ENCODE results near the gene FNIP1. TPM values are rescaled to one million over a fixed set of nuclear protein-coding genes. Genes with fewer than 3 reads are reported as not detected.

The FNIP1 gene
- total RNA-seq, 2 donors from 2014 or later, result 44.1 to 49.5 TPM

DNA sequence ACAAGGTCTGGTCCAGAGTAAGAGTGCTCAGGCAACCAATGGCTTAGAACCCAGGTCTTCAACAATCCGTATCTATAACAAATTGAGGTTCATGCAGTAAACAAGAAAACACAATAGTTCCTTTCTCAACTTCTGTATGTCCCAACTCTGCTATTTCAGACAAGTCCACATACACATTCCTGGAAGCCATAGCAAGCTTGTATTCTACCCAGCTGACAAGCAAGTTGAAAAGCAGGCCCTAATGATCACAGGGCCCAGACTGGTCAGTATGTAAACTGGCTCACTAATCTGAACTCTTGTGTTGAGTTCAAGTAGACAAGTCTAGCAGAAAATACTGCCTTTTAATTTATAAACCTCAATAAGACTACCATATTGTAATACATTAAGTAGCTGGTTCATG lies 26.9 kb downstream of the FNIP1 start:
- no peaks in the 10 kb centered on the region for H3K27me3 ChIP-seq (replicated peaks; ENCODE audit: insufficient read depth)
- H3K27ac ChIP-seq, result no peak overlapping the region
- intact Hi-C loops (cut with DNase I), result no loop called here
- no peaks in the 10 kb centered on the region for H3K36me3 ChIP-seq
- H3K4me1 ChIP-seq (replicated peaks), result peaks cover 7% of the 10 kb centered on the region
- H3K4me3 ChIP-seq, result no peak overlapping the region
- no peak for DNase-seq (ENCODE audit: low spot score)
- no peaks in the 10 kb centered on the region for H3K9me3 ChIP-seq
- WGBS, result 86% methylated on average over 1 of the region's 1 CpG
- TF ChIP-seq POLR2AphosphoS5 (IDR thresholded peaks at IDR 0.05) (no peak), POLR2A (IDR thresholded peaks at IDR 0.05) (no peak)
- TF ChIP-seq, protein P1, sequence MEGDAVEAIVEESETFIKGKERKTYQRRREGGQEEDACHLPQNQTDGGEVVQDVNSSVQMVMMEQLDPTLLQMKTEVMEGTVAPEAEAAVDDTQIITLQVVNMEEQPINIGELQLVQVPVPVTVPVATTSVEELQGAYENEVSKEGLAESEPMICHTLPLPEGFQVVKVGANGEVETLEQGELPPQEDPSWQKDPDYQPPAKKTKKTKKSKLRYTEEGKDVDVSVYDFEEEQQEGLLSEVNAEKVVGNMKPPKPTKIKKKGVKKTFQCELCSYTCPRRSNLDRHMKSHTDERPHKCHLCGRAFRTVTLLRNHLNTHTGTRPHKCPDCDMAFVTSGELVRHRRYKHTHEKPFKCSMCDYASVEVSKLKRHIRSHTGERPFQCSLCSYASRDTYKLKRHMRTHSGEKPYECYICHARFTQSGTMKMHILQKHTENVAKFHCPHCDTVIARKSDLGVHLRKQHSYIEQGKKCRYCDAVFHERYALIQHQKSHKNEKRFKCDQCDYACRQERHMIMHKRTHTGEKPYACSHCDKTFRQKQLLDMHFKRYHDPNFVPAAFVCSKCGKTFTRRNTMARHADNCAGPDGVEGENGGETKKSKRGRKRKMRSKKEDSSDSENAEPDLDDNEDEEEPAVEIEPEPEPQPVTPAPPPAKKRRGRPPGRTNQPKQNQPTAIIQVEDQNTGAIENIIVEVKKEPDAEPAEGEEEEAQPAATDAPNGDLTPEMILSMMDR (IDR thresholded peaks at IDR 0.05), result no peak

GRCh38 chr5:131769336-131769735 lies 27.5 kb downstream of the FNIP1 start:
- Histone ChIP-seq H3K4me3 (no peak overlapping the region), H3K27ac (no peak overlapping the region), H3K4me1 (replicated peaks) (peaks cover 1% of the 10 kb centered on the region), H3K9me3 (no peaks in the 10 kb centered on the region), H3K27me3 (replicated peaks; ENCODE audit: insufficient read depth) (no peaks in the 10 kb centered on the region), H3K36me3 (no peaks in the 10 kb centered on the region)
- intact Hi-C loops (cut with DNase I), result no loop called here
- 100% methylated on average over 1 of the region's 1 CpG for WGBS
- no peak for DNase-seq (ENCODE audit: low spot score)
- TF ChIP-seq POLR2AphosphoS5 (IDR thresholded peaks at IDR 0.05) (no peak), POLR2A (IDR thresholded peaks at IDR 0.05) (no peak)
- TF ChIP-seq, protein P1 (IDR thresholded peaks at IDR 0.05), result no peak

DNA sequence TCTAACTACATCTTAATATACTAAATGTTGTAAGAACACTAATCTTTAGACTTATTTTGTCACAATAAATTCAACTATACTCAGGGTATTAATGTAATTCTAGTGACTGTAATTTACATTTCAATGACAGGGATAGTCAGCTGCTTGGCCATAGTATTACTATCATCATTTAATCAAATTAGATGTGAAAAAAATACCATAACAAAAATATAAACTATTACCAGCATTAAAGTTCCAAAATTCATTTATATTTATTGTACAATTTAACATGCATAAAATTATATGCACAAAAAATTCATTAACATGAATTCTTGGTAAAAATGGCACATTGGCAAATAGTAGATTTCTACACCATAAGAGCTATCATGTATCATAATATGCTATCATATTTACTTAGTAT lies 28.9 kb downstream of the FNIP1 start:
- Histone ChIP-seq H3K9me3 (no peaks in the 10 kb centered on the region), H3K36me3 (no peaks in the 10 kb centered on the region), H3K27ac (no peak overlapping the region), H3K4me1 (replicated peaks) (no peaks in the 10 kb centered on the region), H3K27me3 (replicated peaks; ENCODE audit: insufficient read depth) (no peaks in the 10 kb centered on the region), H3K4me3 (no peak overlapping the region)
- no peak for DNase-seq (ENCODE audit: low spot score)
- TF ChIP-seq POLR2A (IDR thresholded peaks at IDR 0.05) (no peak), POLR2AphosphoS5 (IDR thresholded peaks at IDR 0.05) (no peak)
- TF ChIP-seq, protein P1 (IDR thresholded peaks at IDR 0.05), result no peak
- intact Hi-C loops (cut with DNase I), result no loop called here

- no peaks in the 10 kb centered on the region for H3K36me3 ChIP-seq
- intact Hi-C loops (cut with DNase I), result no loop called here
- no peaks in the 10 kb centered on the region for H3K9me3 ChIP-seq
- no peaks in the 10 kb centered on the region for H3K4me1 ChIP-seq (replicated peaks)
- H3K27ac ChIP-seq, result no peak overlapping the region
- WGBS, result 85% methylated on average over 3 of the region's 3 CpGs
- no peaks in the 10 kb centered on the region for H3K27me3 ChIP-seq (replicated peaks; ENCODE audit: insufficient read depth)
- DNase-seq (ENCODE audit: low spot score), result no peak
- H3K4me3 ChIP-seq, result no peak overlapping the region
- TF ChIP-seq POLR2A (IDR thresholded peaks at IDR 0.05), result no peak
- TF ChIP-seq POLR2AphosphoS5 (IDR thresholded peaks at IDR 0.05), result no peak
- TF ChIP-seq, protein P1 (IDR thresholded peaks at IDR 0.05), result no peak
These were observed 30.1 kb downstream of the FNIP1 start for GRCh38 chr5:131766689-131767088.

GRCh38 chr5:131765261-131765660 lies 31.6 kb downstream of the FNIP1 start:
- no peaks in the 10 kb centered on the region for H3K9me3 ChIP-seq
- H3K4me3 ChIP-seq, result no peak overlapping the region
- WGBS, result 38% methylated on average over 1 of the region's 1 CpG
- H3K27ac ChIP-seq, result no peak overlapping the region
- TF ChIP-seq, protein P1 (IDR thresholded peaks at IDR 0.05), result no peak
- no peak for TF ChIP-seq POLR2AphosphoS5 (IDR thresholded peaks at IDR 0.05)
- no peak for TF ChIP-seq POLR2A (IDR thresholded peaks at IDR 0.05)
- no peaks in the 10 kb centered on the region for H3K27me3 ChIP-seq (replicated peaks; ENCODE audit: insufficient read depth)
- intact Hi-C loops (cut with DNase I), result no loop called here
- no peaks in the 10 kb centered on the region for H3K4me1 ChIP-seq (replicated peaks)
- no peak for DNase-seq (ENCODE audit: low spot score)
- no peaks in the 10 kb centered on the region for H3K36me3 ChIP-seq
